ENCODE results near the gene EXOC8. TPM values are rescaled to one million over a fixed set of nuclear protein-coding genes. Genes with fewer than 3 reads are reported as not detected.
"Not testable (repeated sequence)": the region's sequence is repeated elsewhere in the genome, so short reads cannot be mapped to it uniquely, and the experiment has no call there.

EXOC8 gene
- total RNA-seq, 2 donors from 2014 or later = 10.7 to 11.8 TPM

- no peak overlapping the region for H3K4me3 ChIP-seq
- H3K36me3 ChIP-seq = peaks cover 5% of the 10 kb centered on the region
- H3K27ac ChIP-seq = no peak overlapping the region
- H3K4me1 ChIP-seq = peaks cover 0 to 5% of the 10 kb centered on the region in 2 donors
- H3K27me3 ChIP-seq = no peaks in the 10 kb centered on the region
- DNase-seq (ENCODE audit: low spot score) = no peak
- no peaks in the 10 kb centered on the region for H3K9me3 ChIP-seq
- TF ChIP-seq CTCF (IDR thresholded peaks at IDR 0.05) = no peak
Measured at GRCh38 chr1:231357187-231357772, 19.6 kb upstream of the EXOC8 start.

GRCh38 chr1:231355171-231355570, 17.5 kb upstream of the EXOC8 start:
- Histone ChIP-seq H3K27ac (no peak overlapping the region), H3K27me3 (no peaks in the 10 kb centered on the region), H3K36me3 (peaks cover 23% of the 10 kb centered on the region), H3K9me3 (no peaks in the 10 kb centered on the region), H3K4me3 (no peak overlapping the region), H3K4me1 (peaks cover 0 to 5% of the 10 kb centered on the region in 2 donors)
- DNase-seq (ENCODE audit: low spot score) = no peak
- no peak for TF ChIP-seq CTCF (IDR thresholded peaks at IDR 0.05)

GRCh38 chr1:231354330-231355020, 16.8 kb upstream of the EXOC8 start:
- no peak for DNase-seq (ENCODE audit: low spot score)
- H3K4me1 ChIP-seq = peaks cover 0 to 5% of the 10 kb centered on the region in 2 donors
- no peaks in the 10 kb centered on the region for H3K9me3 ChIP-seq
- TF ChIP-seq CTCF (IDR thresholded peaks at IDR 0.05) = no peak
- H3K36me3 ChIP-seq = peaks cover 30% of the 10 kb centered on the region
- H3K4me3 ChIP-seq = no peak overlapping the region
- no peak overlapping the region for H3K27ac ChIP-seq
- no peaks in the 10 kb centered on the region for H3K27me3 ChIP-seq

GRCh38 chr1:231353086-231353485, 15.4 kb upstream of the EXOC8 start:
- H3K4me1 ChIP-seq = peaks cover 0 to 4% of the 10 kb centered on the region in 2 donors
- H3K4me3 ChIP-seq = no peak overlapping the region
- no peaks in the 10 kb centered on the region for H3K9me3 ChIP-seq
- H3K36me3 ChIP-seq = peaks cover 38% of the 10 kb centered on the region
- no peak for DNase-seq (ENCODE audit: low spot score)
- H3K27me3 ChIP-seq = no peaks in the 10 kb centered on the region
- H3K27ac ChIP-seq = no peak overlapping the region
- TF ChIP-seq CTCF (IDR thresholded peaks at IDR 0.05) = no peak

GRCh38 chr1:231351816-231352215, 14.2 kb upstream of the EXOC8 start:
- H3K27me3 ChIP-seq = no peaks in the 10 kb centered on the region
- no peak overlapping the region for H3K4me3 ChIP-seq
- no peak for TF ChIP-seq CTCF (IDR thresholded peaks at IDR 0.05)
- H3K36me3 ChIP-seq = peaks cover 42% of the 10 kb centered on the region
- H3K9me3 ChIP-seq = no peaks in the 10 kb centered on the region
- no peak overlapping the region for H3K27ac ChIP-seq
- no peaks in the 10 kb centered on the region for H3K4me1 ChIP-seq
- DNase-seq (ENCODE audit: low spot score) = no peak

- not testable (repeated sequence) for DNase-seq (ENCODE audit: low spot score); H3K4me1 ChIP-seq; H3K9me3 ChIP-seq; H3K27ac ChIP-seq; H3K27me3 ChIP-seq; H3K4me3 ChIP-seq
- peaks cover 42% of the 10 kb centered on the region for H3K36me3 ChIP-seq
Measured at GRCh38 chr1:231348856-231349255, 11.2 kb upstream of the EXOC8 start.

Data from right atrium auricular region (tissue), 2 donors.